ENCODE measurements around the gene AIFM3. TPM values are rescaled to one million over a fixed set of nuclear protein-coding genes. Genes with fewer than 3 reads are reported as not detected.

AIFM3 gene
- total RNA-seq, 1 experiment from 2014 or later: not detected

DNA sequence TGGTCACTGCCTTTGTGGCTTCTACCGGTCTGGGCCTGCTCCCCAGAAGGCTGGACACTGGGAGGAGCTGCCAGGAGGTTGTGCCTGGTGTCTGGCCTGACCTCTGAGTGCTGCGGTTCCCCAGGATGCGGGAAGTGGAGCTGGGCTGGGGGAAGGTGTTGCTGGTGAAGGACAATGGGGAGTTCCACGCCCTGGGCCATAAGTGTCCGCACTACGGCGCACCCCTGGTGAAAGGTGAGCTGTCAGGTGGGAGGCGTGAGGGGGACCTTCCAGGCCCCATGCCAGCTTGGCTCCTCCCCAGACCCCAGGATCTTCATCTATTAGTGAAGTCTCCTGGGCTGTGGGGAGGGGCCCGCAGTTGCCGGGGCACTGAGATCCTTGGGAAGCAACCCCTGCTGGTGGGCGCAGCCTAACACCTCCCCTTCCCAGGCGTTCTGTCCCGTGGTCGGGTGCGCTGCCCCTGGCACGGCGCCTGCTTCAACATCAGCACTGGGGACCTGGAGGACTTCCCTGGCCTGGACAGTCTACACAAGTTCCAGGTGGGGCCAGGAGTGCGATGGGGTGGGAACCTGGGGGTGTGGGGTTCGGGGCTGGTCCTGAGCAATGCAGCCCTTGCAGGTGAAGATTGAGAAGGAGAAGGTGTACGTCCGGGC is 6.7 kb downstream of the AIFM3 start:
- Histone ChIP-seq H3K36me3 (no peaks in the 10 kb centered on the region), H3K4me3 (no peak overlapping the region), H3K27me3 (no peaks in the 10 kb centered on the region), H3K4me1 (no peaks in the 10 kb centered on the region), H3K9me3 (replicated peaks) (0 out of 2 replicates have a peak, but pooled peaks cover 3% of the 10 kb centered on the region), H3K27ac (no peak overlapping the region)
- DNase-seq: no peak

DNA sequence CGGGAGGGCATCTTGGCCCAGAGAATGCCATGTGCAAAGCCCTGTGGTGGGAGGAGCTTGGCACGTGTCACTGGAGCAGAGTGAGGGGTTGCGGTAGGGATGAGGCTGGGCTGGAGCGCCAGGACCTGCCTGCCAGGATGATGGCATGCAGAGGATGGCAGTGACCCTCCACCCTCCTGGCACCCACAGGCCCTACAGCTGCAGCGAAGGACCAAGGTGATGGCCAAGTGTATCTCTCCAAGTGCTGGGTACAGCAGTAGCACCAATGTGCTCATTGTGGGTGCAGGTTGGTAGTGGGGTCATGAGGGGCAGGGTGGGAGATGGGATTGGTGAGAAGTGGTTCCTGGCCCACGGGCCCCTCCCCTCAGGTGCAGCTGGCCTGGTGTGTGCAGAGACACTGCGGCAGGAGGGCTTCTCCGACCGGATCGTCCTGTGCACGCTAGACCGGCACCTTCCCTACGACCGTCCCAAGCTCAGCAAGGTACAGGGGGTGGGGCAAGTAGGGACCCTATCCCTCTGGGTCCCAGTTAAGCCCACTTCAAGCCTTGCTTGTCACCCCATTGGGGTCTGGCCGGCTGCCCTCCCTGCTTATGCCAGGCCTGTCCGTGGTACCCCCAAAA is 7.4 kb downstream of the AIFM3 start:
- no peak overlapping the region for H3K4me3 ChIP-seq
- H3K27ac ChIP-seq: no peak overlapping the region
- no peaks in the 10 kb centered on the region for H3K27me3 ChIP-seq
- 0 out of 2 replicates have a peak, but pooled peaks cover 3% of the 10 kb centered on the region for H3K9me3 ChIP-seq (replicated peaks)
- H3K36me3 ChIP-seq: no peaks in the 10 kb centered on the region
- no peaks in the 10 kb centered on the region for H3K4me1 ChIP-seq
- no peak for DNase-seq

- 0 out of 2 replicates have a peak, but pooled peaks cover 3% of the 10 kb centered on the region for H3K9me3 ChIP-seq (replicated peaks)
- H3K4me1 ChIP-seq: no peaks in the 10 kb centered on the region
- H3K27ac ChIP-seq: no peak overlapping the region
- H3K27me3 ChIP-seq: no peaks in the 10 kb centered on the region
- H3K36me3 ChIP-seq: no peaks in the 10 kb centered on the region
- DNase-seq: no peak
- no peak overlapping the region for H3K4me3 ChIP-seq
Observed at GRCh38 chr22:20975541-20976290, 8.7 kb downstream of the AIFM3 start.

DNA sequence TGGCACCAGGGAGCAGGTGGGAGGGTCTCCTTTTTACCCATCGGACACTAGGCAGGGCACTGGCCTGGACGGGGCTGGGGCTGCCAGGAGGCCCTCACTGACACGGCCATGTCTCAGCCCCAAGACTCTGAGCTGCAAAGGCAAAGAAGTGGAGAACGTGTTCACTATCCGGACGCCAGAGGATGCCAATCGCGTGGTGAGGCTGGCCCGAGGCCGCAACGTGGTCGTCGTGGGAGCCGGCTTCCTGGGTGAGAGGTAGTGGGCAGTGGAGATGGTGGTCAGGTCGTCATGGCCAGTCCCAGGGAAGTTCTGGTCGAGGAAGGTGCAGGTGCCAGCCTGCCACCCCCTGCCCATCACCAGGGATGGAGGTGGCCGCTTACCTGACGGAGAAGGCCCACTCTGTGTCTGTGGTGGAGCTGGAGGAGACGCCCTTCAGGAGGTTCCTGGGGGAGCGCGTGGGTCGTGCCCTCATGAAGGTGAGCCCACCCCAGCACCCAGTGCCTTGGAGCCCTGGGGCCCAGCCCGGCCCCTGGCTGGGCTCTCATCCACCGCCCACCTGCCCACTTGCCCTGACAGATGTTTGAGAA is 9.3 kb downstream of the AIFM3 start:
- Histone ChIP-seq H3K4me1 (peaks cover 3% of the 10 kb centered on the region; the same call in 1 of the 2 replicates), H3K36me3 (no peaks in the 10 kb centered on the region), H3K27me3 (no peaks in the 10 kb centered on the region), H3K27ac (no peak overlapping the region), H3K4me3 (no peak overlapping the region), H3K9me3 (replicated peaks) (0 out of 2 replicates have a peak, but pooled peaks cover 3% of the 10 kb centered on the region)
- DNase-seq: no peak

- H3K27ac ChIP-seq: no peak overlapping the region
- H3K27me3 ChIP-seq: no peaks in the 10 kb centered on the region
- H3K36me3 ChIP-seq: no peaks in the 10 kb centered on the region
- H3K4me3 ChIP-seq: no peak overlapping the region
- peaks cover 3% of the 10 kb centered on the region; the same call in 1 of the 2 replicates for H3K4me1 ChIP-seq
- H3K9me3 ChIP-seq (replicated peaks): 0 out of 2 replicates have a peak, but pooled peaks cover 3% of the 10 kb centered on the region
- DNase-seq: no peak
Observed at GRCh38 chr22:20977019-20977418, 10.0 kb downstream of the AIFM3 start.

DNA sequence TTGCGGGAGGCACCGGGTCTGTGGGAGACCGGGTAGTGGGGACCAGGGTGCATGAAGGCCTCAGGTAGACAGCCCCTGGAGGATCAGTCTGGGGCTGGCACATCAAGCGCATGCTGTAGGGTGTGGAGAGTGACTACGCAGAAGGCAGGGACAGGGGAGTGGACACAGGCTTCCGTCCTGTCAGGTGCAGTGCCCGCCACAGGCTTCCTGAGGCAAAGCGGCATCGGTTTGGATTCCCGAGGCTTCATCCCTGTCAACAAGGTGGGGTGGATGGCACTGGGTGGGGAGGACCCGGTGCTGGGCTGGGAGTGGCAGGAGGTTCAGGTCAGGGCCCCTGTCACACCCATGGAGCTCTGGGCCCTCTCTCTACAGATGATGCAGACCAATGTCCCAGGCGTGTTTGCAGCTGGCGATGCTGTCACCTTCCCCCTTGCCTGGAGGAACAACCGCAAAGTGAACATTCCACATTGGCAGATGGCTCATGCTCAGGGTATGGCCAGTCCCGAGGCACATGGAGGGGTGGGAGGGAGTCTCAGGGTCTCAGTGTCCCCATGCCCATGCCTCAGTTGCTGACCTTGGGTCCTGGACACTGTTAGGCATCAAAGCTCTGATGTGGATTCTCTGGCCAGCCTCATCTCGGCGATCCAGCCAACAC is 10.6 kb downstream of the AIFM3 start:
- Histone ChIP-seq H3K4me3 (no peak overlapping the region), H3K36me3 (no peaks in the 10 kb centered on the region), H3K27ac (no peak overlapping the region), H3K27me3 (no peaks in the 10 kb centered on the region), H3K9me3 (replicated peaks) (0 out of 2 replicates have a peak, but pooled peaks cover 3% of the 10 kb centered on the region), H3K4me1 (peaks cover 3% of the 10 kb centered on the region; the same call in 1 of the 2 replicates)
- DNase-seq: no peak

- H3K27me3 ChIP-seq: no peaks in the 10 kb centered on the region
- H3K36me3 ChIP-seq: no peaks in the 10 kb centered on the region
- H3K9me3 ChIP-seq (replicated peaks): 0 out of 2 replicates have a peak, but pooled peaks cover 3% of the 10 kb centered on the region
Observed at GRCh38 chr22:20978419-20978818, 11.4 kb downstream of the AIFM3 start.

GRCh38 chr22:20979243-20979809 is 12.3 kb downstream of the AIFM3 start:
- DNase-seq: no peak
- Histone ChIP-seq H3K9me3 (replicated peaks) (0 out of 2 replicates have a peak, but pooled peaks cover 3% of the 10 kb centered on the region), H3K27ac (no peak overlapping the region), H3K36me3 (no peaks in the 10 kb centered on the region), H3K27me3 (no peaks in the 10 kb centered on the region), H3K4me1 (peaks cover 3% of the 10 kb centered on the region; the same call in 1 of the 2 replicates), H3K4me3 (no peak overlapping the region)

More at GRCh38 chr22:20978419-20978818, 11.4 kb downstream of the AIFM3 start:
- DNase-seq: no peak
- H3K27ac ChIP-seq: no peak overlapping the region
- peaks cover 3% of the 10 kb centered on the region; the same call in 1 of the 2 replicates for H3K4me1 ChIP-seq
- H3K4me3 ChIP-seq: no peak overlapping the region

DNA sequence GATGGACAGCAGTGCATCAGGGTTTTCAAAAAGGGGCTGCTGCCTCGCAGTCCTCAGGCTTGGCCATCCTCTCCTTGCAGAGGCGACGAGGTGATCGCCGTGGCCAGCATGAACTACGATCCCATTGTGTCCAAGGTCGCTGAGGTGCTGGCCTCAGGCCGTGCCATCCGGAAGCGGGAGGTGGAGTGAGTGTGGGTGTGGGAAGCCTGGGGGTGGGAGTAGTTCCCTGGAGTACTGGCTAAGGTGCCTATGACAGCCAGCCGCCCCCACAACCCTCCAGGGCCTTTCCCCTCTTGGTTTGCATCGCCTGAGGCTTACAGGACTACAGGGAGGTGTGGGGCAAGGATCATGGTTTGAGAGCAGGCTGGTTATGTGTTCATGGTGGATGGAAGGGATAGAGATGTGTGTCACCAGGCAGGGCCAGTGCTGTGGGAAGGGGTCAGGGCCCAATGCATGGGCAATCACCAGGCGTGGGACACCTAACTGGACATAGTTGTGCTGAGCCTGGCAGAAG is 12.9 kb downstream of the AIFM3 start:
- DNase-seq: no peak
- H3K27me3 ChIP-seq: no peaks in the 10 kb centered on the region
- no peak overlapping the region for H3K4me3 ChIP-seq
- H3K36me3 ChIP-seq: no peaks in the 10 kb centered on the region
- H3K4me1 ChIP-seq: peaks cover 3% of the 10 kb centered on the region; the same call in 1 of the 2 replicates
- 0 out of 2 replicates have a peak, but pooled peaks cover 3% of the 10 kb centered on the region for H3K9me3 ChIP-seq (replicated peaks)
- H3K27ac ChIP-seq: no peak overlapping the region

DNA sequence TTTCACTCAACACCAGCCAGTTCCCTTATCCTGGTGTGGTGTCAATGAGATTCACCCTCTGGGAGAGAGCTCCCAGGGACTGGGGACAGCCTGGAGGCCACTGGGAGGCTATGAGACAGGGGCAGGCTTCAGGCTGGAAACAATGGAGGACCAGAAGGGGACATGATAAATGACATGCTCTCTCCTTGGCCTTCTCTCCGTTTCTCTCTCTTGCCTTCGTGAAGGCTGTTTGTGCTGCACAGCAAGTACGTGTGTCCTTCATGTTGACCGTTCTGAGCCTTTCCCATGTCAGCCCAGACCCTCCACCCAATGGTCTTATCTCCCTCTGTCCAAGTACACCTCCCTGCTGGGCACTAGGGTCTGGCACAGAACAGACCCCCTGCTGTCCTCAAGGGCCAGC is 13.5 kb downstream of the AIFM3 start:
- H3K36me3 ChIP-seq: no peaks in the 10 kb centered on the region
- H3K4me3 ChIP-seq: no peak overlapping the region
- H3K4me1 ChIP-seq: peaks cover 3% of the 10 kb centered on the region; the same call in 1 of the 2 replicates
- 0 out of 2 replicates have a peak, but pooled peaks cover 3% of the 10 kb centered on the region for H3K9me3 ChIP-seq (replicated peaks)
- H3K27ac ChIP-seq: no peak overlapping the region
- H3K27me3 ChIP-seq: no peaks in the 10 kb centered on the region
- no peak for DNase-seq

DNA sequence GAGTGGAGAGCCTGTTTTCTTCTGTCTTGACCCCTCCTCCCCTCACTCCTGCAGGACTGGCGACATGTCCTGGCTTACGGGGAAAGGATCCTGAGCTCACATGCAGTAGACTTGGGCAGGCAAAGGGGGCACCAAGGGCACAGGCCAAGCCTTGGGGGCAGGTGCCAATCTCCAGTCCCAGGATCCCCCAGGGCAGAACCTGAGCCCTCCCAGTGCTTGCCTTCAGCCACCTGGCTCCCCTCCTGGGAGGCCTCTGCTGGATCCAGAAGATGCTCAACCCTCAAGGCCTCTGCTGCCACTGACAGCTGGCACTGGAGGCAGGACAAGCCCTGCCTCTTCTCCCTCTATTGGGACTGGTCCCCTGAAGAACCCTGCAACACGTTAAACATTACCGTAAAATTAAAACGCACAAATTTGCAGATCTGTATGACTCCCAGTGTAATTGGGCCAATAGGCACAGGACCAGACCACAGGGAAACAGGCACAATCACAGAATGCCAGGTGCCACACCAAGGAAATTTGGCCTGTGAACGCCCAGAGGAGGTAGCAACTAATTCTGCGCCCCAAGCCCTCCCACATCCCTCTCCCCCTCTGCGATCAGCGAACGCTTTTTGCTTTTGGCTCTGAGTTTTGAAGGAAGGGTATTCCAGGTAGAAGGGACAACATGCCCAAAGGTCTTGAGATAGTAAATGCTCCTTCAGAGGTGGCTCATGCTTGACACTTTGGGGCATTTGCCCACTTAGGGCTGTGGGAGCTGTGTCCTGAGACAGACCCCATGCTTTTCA is 14.1 kb downstream of the AIFM3 start:
- DNase-seq: no peak
- H3K27ac ChIP-seq: peak overlapping the region; percentile 83
- H3K4me3 ChIP-seq: peak overlapping the region; percentile 79
- no peaks in the 10 kb centered on the region for H3K36me3 ChIP-seq
- 0 out of 2 replicates have a peak, but pooled peaks cover 3% of the 10 kb centered on the region for H3K9me3 ChIP-seq (replicated peaks)
- H3K27me3 ChIP-seq: no peaks in the 10 kb centered on the region
- peaks cover 3% of the 10 kb centered on the region; the same call in 1 of the 2 replicates for H3K4me1 ChIP-seq

- DNase-seq: peak; percentile 83 to 85
- H3K4me3 ChIP-seq: peak within 1 kb of the TSS; percentile 79
- H3K9me3 ChIP-seq (replicated peaks): 0 out of 2 replicates have a peak, but pooled peaks cover 3% of the 10 kb centered on the region
- peaks cover 3% of the 10 kb centered on the region; the same call in 1 of the 2 replicates for H3K4me1 ChIP-seq
- H3K27ac ChIP-seq: peak within 1 kb of the TSS; percentile 83
- no peaks in the 10 kb centered on the region for H3K27me3 ChIP-seq
- 0 out of 2 replicates have a peak, but pooled peaks cover 4% of the 10 kb centered on the region for H3K36me3 ChIP-seq
Observed at GRCh38 chr22:20981787-20982562, 14.9 kb downstream of the AIFM3 start, which contains the start of gene LZTR1. TSS of gene LZTR1 (plus strand) at chr22:20982297. CDS start at chr22:20982372, 75 bp downstream.
